Adrenal gland (tissue), 12 donors: ENCODE data around the gene SETX. TPM values are rescaled to one million over a fixed set of nuclear protein-coding genes. Genes with fewer than 3 reads are reported as not detected.
A peak's percentile ranks its signal among the peaks of the same experiment; 100 is the strongest.

Source experiments
- DNase-seq, 7 donors: peaks; one replicate each; pipeline ENCODE4 v3.0.0-alpha.2; 2019 to 2020
- H3K27ac ChIP-seq, 5 donors: fragments of 200-600 bp; sonication (generic) in 4 of 5; 1 replicate in 3 of 5; 2 replicates in 2 of 5; pipeline versions ENCODE4 v1.5.1 to v1.8.0; 2016 to 2020; ENCODE audit warnings: mild to moderate bottlenecking in 1 of 5
- H3K27me3 ChIP-seq: fragments of 200-600 bp; 2 replicates; pipeline ENCODE4 v1.8.0; 2021
- H3K36me3 ChIP-seq, 2 donors: fragments of 200-600 bp; replicated peaks in 1 of 2; 1 replicate in 1 of 2; 2 replicates in 1 of 2; pipeline versions ENCODE4 v1.5.1 to v1.8.0; 2018 to 2022
- H3K4me1 ChIP-seq, 2 donors: fragments of 200-600 bp; replicated peaks in 1 of 2; 1 replicate in 1 of 2; 2 replicates in 1 of 2; pipeline versions ENCODE4 v1.5.1 to v1.8.0; 2018 to 2021
- H3K4me3 ChIP-seq, 4 donors: fragments of 200-600 bp; sonication (generic) in 3 of 4; one replicate each; pipeline ENCODE4 v1.5.1; 2016 to 2018
- H3K9me3 ChIP-seq, 3 donors: fragments of 200-600 bp; sonication (generic) in 1 of 3; replicated peaks in 1 of 3; 1 replicate in 2 of 3; 2 replicates in 1 of 3; pipeline versions ENCODE4 v1.5.1 to v1.8.0; 2016 to 2021
- POLR2A ChIP-seq, 2 donors: fragments of 450-650 bp; IDR thresholded peaks; one replicate each; pipeline ENCODE4 v1.6.1; 2017; ENCODE audit warnings: antibody characterized with exemption in 2 of 2, mild to moderate bottlenecking in 2 of 2, moderate library complexity in 1 of 2
- WGBS, 4 donors: extraction: QIAGEN DNeasy Blood & Tissue Kit in 2 of 4; methylation state at CpG; one replicate each; pipeline versions ENCODE4 v1.1.5 to v1.1.7; 2013 to 2017; 5-methylcytosine and 5-hydroxymethylcytosine counted together
- intact Hi-C, 2 donors: fragments of 100-400 bp; cut with DNase I; formaldehyde crosslinking; loops; one replicate each; pipeline versions ENCODE4 v1.14.1 to v1.15.0; 2022 to 2023
- polyA plus RNA-seq, 3 donors: library from polyadenylated mRNA; stranded (reverse); fragments of 200-250 nt in 2 of 3; fragments of 350-450 nt in 1 of 3; fragmentation: Illumina TruSeq in 1 of 3; extraction: RNeasy Lipid Tissue Mini Kit (QIAGEN cat#74804) in 1 of 3; gene quantifications; one replicate each; pipeline ENCODE4 v1.2.3, GENCODE V29; 2013 to 2014
- total RNA-seq, 9 donors: library from RNA; depleted of rRNA in 4 of 9; stranded (reverse); fragments of >200 nt in 4 of 9; fragments of 120-200 nt in 1 of 9; fragmentation: NEBNext Ultra II Directional in 1 of 9; extraction: Animal tissue kit (Norgen Biotek cat#: 25700) in 1 of 9; gene quantifications; one replicate each; pipeline versions ENCODE4 v1.1.0 to v1.2.4, GENCODE V29; 2013 to 2023
- TF ChIP-seq, protein P1 (sequence below), 6 experiments: fragments of 450-650 bp in 4 of 6; fragments of 200-600 bp in 2 of 6; sonication (generic) in 1 of 6; IDR thresholded peaks; 1 replicate in 5 of 6; 2 replicates in 1 of 6; pipeline versions ENCODE4 v1.5.1 to v1.8.0; 2016 to 2021; ENCODE audit warnings: antibody characterized with exemption in 6 of 6, mild to moderate bottlenecking in 2 of 6, moderate library complexity in 1 of 6
- donor health status: healthy with polysubstance abuse.
- donor health status: Bipolar disorder and iron deficiency.
- donor health status: DM: yes; HTN: yes; CAD: no.
- donor health status: DM: no; HTN: no; CAD: no.
- donor health status: DM: no; HTN: no; CAD: no.
- donor health status: DM: yes; HTN: yes; CAD: no.

The SETX gene
- total and polyA plus RNA-seq, 12 donors = 20.3 to 71.7 (median 42.6) TPM

DNA sequence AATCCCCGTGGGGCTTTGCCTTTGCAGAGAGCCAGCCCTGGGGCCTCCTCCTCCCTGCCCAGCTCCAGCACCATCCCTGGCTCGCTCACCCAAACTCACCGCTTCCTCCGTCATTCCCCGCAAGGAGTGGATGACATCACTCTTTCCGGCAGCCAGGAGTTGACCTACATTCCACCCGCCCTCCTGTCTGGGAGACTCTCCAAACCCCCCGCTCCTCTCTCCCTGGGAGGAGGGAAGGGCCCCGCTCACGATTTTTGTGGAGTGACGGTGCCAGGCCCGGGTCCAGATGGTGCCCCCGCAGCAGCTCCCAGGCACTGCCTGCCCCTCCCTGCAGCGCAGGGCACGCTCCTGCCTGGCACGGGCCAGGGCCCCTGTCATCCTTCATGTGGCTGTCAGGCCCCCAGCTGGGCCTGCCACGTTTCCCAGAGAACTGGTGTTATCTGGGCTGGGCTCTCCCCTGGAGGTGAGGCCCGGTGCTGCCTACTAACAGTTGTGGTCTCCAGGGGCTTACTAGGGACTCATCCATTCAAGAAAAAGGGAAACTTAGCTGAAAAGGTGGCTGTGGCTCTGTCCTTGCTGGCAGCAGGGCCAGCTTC lies 140.7 kb downstream of the SETX start:
- WGBS, 4 donors = 8 to 15% (median 13%) methylated on average over 6 to 18 of the region's 18 CpGs
- H3K4me1 ChIP-seq = peaks cover 0 to 8% of the 10 kb centered on the region in 2 donors
- no peak for TF ChIP-seq POLR2A (IDR thresholded peaks at IDR 0.05)
- TF ChIP-seq, protein P1, sequence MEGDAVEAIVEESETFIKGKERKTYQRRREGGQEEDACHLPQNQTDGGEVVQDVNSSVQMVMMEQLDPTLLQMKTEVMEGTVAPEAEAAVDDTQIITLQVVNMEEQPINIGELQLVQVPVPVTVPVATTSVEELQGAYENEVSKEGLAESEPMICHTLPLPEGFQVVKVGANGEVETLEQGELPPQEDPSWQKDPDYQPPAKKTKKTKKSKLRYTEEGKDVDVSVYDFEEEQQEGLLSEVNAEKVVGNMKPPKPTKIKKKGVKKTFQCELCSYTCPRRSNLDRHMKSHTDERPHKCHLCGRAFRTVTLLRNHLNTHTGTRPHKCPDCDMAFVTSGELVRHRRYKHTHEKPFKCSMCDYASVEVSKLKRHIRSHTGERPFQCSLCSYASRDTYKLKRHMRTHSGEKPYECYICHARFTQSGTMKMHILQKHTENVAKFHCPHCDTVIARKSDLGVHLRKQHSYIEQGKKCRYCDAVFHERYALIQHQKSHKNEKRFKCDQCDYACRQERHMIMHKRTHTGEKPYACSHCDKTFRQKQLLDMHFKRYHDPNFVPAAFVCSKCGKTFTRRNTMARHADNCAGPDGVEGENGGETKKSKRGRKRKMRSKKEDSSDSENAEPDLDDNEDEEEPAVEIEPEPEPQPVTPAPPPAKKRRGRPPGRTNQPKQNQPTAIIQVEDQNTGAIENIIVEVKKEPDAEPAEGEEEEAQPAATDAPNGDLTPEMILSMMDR (IDR thresholded peaks at IDR 0.05) = peak in 5 of 6 experiments; percentile 12 to 49 (median 39)
- no peaks in the 10 kb centered on the region for H3K9me3 ChIP-seq
- H3K4me3 ChIP-seq = no peak overlapping the region
- intact Hi-C loops = no loop called here
- H3K36me3 ChIP-seq = no peaks in the 10 kb centered on the region
- peak; percentile 86 to 95 (median 92) for DNase-seq
- peak overlapping the region in 3 of 5 donors; percentile 14 to 78 (median 30) for H3K27ac ChIP-seq
- H3K27me3 ChIP-seq = no peaks in the 10 kb centered on the region

DNA sequence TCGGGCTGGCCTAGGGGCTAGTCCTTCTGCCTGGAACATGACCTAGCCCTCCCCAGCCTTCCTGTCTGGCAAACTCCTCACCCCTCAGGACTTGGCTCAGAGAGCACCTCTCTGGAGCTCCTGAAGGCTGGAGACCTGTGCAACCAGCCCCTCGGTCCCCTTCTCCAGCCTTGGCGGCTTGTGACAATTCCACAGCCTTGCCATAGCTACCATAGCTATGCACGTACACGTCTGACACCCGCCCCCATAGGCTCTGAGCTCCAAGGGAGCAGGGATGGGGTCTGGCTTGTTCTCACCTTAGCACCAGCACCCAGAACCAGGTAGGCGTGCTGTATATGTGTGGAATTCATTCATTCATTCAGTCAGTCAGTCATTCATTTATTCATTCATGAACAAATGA lies 143.2 kb downstream of the SETX start:
- WGBS, 4 donors = 87 to 93% (median 91%) methylated on average over 7 of the region's 7 CpGs
- H3K36me3 ChIP-seq = no peaks in the 10 kb centered on the region
- no peaks in the 10 kb centered on the region for H3K9me3 ChIP-seq
- no peak overlapping the region for H3K27ac ChIP-seq
- no peak for DNase-seq
- intact Hi-C loops = no loop called here
- H3K27me3 ChIP-seq = no peaks in the 10 kb centered on the region
- TF ChIP-seq POLR2A (IDR thresholded peaks at IDR 0.05) = no peak
- TF ChIP-seq, protein P1 (IDR thresholded peaks at IDR 0.05) = no peak
- H3K4me3 ChIP-seq = no peak overlapping the region
- peaks cover 0 to 8% of the 10 kb centered on the region in 2 donors for H3K4me1 ChIP-seq

Other genes starting within 250 kb of the SETX start
- 10 to 100 TPM in 4 of 9 donors, 1 to 10 TPM in 5; 1.1 to 21.6 (median 9.2) TPM for gene NTNG2, start 192.9 kb downstream of the SETX start, total RNA-seq
- gene NTNG2, start 192.9 kb downstream of the SETX start, polyA plus RNA-seq = 1 to 10 TPM in 2 of 3 donors, under 1 TPM in 1; 0.37 to 6.0 (median 2.2) TPM
- gene TTF1, start 51.9 kb upstream of the SETX start, total RNA-seq = 10 to 100 TPM in 4 of 9 donors, 1 to 10 TPM in 5; 6.9 to 11.4 (median 9.3) TPM
- 10 to 100 TPM in 2 of 3 donors, 1 to 10 TPM in 1; 10.0 to 18.7 (median 11.8) TPM for gene TTF1, start 51.9 kb upstream of the SETX start, polyA plus RNA-seq
- gene CFAP77, start 55.2 kb upstream of the SETX start, total RNA-seq = not detected
- gene CFAP77, start 55.2 kb upstream of the SETX start, polyA plus RNA-seq = not detected
- gene BARHL1, start 227.6 kb upstream of the SETX start, total RNA-seq = not detected
- not detected for gene BARHL1, start 227.6 kb upstream of the SETX start, polyA plus RNA-seq